ENCODE data around the gene PIGC.

Gene PIGC

DNA sequence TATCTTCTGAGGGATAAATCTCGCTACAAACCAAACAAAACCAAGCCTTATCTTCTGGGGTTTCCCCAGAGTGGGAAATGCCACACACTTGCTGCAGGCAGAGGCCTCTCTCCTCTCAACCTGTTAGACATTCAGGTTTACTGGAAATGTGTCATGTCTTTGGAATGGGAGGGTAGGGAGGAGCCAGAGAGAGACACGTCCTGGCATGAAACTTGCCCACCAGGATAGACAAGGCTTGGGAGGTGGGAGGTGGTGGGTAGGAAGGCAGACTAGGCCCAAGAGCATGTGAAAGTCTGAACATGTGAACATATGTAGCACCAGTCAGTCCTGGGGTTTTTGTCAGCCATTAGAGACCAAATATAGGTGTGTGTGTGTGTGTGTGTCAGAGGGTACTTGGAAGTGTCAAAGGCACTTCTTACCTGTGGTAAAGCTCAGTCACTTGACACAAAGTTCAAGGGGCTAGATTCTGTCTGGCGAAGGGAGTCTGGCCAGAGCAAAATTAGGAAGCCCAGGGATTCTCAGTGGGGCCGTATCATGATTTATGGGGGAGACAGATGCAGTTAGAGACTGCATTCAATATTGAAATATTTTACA, 32.4 kb upstream of the PIGC start:
- H3K27ac ChIP-seq = no peak overlapping the region
- TF ChIP-seq ZFX (IDR thresholded peaks at IDR 0.05; ENCODE audit: borderline replicate concordance) = no peak
- TF ChIP-seq, protein P1, sequence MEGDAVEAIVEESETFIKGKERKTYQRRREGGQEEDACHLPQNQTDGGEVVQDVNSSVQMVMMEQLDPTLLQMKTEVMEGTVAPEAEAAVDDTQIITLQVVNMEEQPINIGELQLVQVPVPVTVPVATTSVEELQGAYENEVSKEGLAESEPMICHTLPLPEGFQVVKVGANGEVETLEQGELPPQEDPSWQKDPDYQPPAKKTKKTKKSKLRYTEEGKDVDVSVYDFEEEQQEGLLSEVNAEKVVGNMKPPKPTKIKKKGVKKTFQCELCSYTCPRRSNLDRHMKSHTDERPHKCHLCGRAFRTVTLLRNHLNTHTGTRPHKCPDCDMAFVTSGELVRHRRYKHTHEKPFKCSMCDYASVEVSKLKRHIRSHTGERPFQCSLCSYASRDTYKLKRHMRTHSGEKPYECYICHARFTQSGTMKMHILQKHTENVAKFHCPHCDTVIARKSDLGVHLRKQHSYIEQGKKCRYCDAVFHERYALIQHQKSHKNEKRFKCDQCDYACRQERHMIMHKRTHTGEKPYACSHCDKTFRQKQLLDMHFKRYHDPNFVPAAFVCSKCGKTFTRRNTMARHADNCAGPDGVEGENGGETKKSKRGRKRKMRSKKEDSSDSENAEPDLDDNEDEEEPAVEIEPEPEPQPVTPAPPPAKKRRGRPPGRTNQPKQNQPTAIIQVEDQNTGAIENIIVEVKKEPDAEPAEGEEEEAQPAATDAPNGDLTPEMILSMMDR (IDR thresholded peaks at IDR 0.05) = no peak

DNA sequence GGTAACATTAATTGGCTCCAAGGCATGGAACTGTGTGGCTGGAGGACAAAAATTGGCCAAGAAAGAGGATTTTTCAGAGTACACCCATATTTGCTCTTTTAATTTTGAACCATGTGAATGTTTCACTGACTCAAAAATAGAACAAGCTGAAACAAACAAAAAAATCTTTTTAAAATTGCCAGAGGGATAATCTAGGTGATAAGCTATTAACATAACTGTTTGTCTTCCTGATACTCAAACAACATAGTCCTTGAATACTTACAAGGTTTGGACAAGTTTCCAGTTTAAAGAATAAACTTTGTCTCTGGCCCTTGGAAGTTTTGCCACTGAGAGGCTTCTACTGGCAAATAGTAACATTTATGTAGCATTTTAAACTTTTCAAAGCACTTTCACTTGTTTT, 30.0 kb upstream of the PIGC start:
- H3K27ac ChIP-seq = no peak overlapping the region
- TF ChIP-seq, protein P1 (IDR thresholded peaks at IDR 0.05) = no peak
- no peak for TF ChIP-seq ZFX (IDR thresholded peaks at IDR 0.05; ENCODE audit: borderline replicate concordance)

DNA sequence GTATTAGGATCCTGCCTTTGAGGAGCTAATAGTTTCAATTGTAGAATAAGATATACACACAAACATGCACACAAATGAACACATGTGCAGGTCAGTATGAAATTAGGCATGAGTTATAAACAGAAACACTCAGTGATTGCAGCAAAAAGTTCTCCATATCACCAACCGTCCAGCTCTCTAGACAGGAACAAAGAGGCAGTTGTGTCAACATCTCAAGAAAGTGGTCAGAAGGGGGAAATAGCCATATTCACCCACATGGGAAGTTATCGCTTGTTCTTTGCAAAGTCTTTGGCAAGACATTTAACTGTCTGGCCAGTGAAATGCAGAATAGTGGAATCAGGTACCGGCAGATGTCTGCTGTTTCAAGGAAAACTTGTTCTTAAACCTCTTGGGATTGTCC, 29.4 kb upstream of the PIGC start:
- no peak for TF ChIP-seq ZFX (IDR thresholded peaks at IDR 0.05; ENCODE audit: borderline replicate concordance)
- TF ChIP-seq, protein P1 (IDR thresholded peaks at IDR 0.05) = no peak
- no peak overlapping the region for H3K27ac ChIP-seq

DNA sequence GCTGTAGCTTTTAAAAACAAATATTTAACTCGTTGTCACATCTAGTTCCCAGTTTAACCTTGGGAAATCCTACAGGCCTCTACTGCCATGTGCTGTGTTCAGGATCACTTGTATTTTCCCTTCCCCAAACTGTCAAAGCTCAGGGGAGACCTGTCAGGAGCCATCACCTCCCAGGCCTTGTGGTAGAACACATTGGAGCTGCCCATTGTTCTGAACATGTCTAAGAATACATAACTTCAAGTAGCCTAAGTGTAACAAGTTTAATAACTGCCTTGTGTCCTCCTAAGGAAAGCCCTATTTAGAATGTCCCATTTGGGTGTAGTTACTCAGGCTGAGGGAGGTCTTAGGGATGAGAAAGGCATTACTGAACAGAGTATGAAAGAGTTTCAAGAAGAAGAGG, 28.6 kb upstream of the PIGC start:
- no peak overlapping the region for H3K27ac ChIP-seq
- TF ChIP-seq, protein P1 (IDR thresholded peaks at IDR 0.05) = no peak
- no peak for TF ChIP-seq ZFX (IDR thresholded peaks at IDR 0.05; ENCODE audit: borderline replicate concordance)

DNA sequence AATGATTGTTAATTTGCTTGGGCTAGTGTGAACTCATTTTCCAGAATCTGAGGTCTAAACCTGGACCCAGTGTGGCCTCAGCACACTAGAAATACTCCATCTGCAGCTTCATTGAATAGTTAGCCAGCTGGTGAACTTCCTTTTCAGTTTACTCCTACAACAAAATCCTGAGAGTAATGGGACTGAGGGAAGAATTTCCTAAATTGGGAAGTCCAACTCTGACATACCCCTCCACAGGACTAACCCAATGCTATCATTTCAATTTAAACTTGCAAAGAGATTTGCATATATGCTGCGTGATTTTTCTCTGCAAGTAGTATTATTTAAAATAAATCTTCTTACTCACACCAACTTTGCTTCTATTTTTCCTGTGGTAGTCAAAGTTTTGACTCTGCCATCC, 27.8 kb upstream of the PIGC start:
- H3K27ac ChIP-seq = no peak overlapping the region
- TF ChIP-seq ZFX (IDR thresholded peaks at IDR 0.05; ENCODE audit: borderline replicate concordance) = no peak
- TF ChIP-seq, protein P1 (IDR thresholded peaks at IDR 0.05) = no peak

DNA sequence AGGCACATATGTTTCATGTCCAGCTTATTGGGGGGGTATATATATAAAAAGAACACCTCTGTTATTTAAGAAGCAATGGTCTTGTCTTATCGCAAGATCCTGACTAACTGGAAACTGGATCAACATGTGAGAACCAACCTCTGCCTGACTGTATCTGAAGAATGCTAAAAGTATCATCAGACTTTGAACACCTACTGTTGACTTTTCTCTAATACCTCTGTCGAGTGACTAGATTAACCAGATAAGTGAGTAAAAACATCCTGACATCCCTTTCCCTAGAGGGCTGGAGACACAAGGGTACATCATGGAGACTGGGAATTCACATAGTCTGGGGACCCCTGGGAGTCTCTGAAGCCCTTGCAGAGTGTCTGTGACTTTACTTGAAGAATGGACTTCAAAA, 26.3 kb upstream of the PIGC start:
- TF ChIP-seq, protein P1 (IDR thresholded peaks at IDR 0.05) = no peak
- no peak for TF ChIP-seq ZFX (IDR thresholded peaks at IDR 0.05; ENCODE audit: borderline replicate concordance)
- H3K27ac ChIP-seq = no peak overlapping the region

DNA sequence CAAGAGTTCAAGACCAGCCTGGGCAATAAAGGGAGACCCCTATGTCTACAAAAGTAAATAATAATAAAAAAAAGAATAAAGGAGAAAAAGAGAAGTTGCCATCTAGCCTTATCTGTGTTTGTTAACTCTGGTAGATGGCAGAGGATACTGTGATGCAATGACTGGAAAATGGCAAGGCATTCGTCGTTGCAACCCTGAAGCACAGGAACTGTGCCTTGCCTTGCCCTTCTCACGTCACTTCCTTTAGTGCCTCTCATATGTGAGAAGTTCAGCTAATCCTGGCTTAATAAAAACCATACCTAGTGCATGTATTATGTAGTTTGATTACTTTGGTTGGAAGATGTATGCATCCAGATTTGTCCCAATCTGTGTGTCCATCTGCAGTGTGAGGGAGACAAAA, 25.8 kb upstream of the PIGC start:
- TF ChIP-seq, protein P1 (IDR thresholded peaks at IDR 0.05) = no peak
- TF ChIP-seq ZFX (IDR thresholded peaks at IDR 0.05; ENCODE audit: borderline replicate concordance) = no peak
- no peak overlapping the region for H3K27ac ChIP-seq
